ENCODE measurements around the gene IL18. TPM values are rescaled to one million over a fixed set of nuclear protein-coding genes. Genes with fewer than 3 reads are reported as not detected.

Gene IL18
- total RNA-seq, 2 experiments from 2014 or later, result not detected

DNA sequence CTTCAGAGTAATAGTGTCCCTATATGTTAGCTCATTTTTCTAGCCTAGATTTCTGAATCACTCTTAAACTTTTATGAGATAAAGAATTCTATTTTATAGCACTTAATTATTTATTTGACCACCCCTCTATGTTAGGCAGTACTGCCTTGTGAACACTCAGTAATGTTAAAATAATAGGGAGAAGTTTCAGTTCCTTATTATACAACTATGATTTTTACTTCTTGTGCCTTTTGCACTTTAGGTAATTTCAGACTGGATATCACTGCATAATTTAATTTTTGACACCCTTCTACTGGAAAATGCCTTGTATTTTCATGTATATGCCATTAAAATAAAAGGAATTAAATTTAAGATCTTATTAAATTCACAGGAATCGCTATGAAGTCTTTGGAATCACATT is 14.5 kb upstream of the IL18 start:
- Mint-ChIP-seq H3K36me3 (ENCODE audit: low read depth) (peaks cover 1% of the 10 kb centered on the region), H3K4me3 (no peak overlapping the region), H3K27me3 (peaks cover 22% of the 10 kb centered on the region), H3K27ac (no peak overlapping the region), H3K4me1 (ENCODE audit: low read depth) (peaks cover 9% of the 10 kb centered on the region), H3K9me3 (no peaks in the 10 kb centered on the region)
- DNase-seq, result no peak
- ChIA-PET POLR2A (no interaction called here), CTCF (interaction anchor here (1.6 to 4.7 kb wide), 2 partner anchors 64 to 102 kb away, joined by 4 to 29 read pairs; no protein-coding TSS in a partner anchor)
- TF ChIP-seq, protein P1, sequence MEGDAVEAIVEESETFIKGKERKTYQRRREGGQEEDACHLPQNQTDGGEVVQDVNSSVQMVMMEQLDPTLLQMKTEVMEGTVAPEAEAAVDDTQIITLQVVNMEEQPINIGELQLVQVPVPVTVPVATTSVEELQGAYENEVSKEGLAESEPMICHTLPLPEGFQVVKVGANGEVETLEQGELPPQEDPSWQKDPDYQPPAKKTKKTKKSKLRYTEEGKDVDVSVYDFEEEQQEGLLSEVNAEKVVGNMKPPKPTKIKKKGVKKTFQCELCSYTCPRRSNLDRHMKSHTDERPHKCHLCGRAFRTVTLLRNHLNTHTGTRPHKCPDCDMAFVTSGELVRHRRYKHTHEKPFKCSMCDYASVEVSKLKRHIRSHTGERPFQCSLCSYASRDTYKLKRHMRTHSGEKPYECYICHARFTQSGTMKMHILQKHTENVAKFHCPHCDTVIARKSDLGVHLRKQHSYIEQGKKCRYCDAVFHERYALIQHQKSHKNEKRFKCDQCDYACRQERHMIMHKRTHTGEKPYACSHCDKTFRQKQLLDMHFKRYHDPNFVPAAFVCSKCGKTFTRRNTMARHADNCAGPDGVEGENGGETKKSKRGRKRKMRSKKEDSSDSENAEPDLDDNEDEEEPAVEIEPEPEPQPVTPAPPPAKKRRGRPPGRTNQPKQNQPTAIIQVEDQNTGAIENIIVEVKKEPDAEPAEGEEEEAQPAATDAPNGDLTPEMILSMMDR (IDR thresholded peaks at IDR 0.05), result no peak
- intact Hi-C loops (cut with micrococcal nuclease), result loop anchor here (5.0 kb wide), 1 partner anchor 66 kb away; no protein-coding TSS in a partner anchor
- ATAC-seq, result no peak

DNA sequence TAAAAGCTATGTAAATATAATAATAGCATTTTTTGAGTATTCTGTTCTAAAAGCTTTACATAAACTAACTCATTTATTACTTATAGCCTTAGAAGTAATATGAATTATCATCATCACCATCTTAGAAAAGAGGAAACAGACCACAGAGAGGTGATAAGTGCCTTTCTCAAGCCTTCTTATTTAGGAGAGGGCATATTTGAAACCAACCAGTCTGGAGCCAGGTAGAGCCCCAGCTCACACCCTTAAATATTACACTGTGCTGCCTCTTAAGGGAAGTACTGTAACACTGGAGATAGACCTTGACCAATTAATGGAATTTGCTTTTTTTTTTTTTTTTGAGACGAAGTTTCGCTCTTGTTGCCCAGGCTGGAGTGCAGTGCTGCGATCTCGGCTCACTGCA is 13.7 kb upstream of the IL18 start:
- Mint-ChIP-seq H3K9me3 (no peaks in the 10 kb centered on the region), H3K36me3 (ENCODE audit: low read depth) (peaks cover 1% of the 10 kb centered on the region), H3K27ac (no peak overlapping the region), H3K4me3 (no peak overlapping the region), H3K27me3 (peaks cover 22% of the 10 kb centered on the region), H3K4me1 (ENCODE audit: low read depth) (peaks cover 9% of the 10 kb centered on the region)
- TF ChIP-seq, protein P1 (IDR thresholded peaks at IDR 0.05), result no peak
- no peak for DNase-seq
- ATAC-seq, result no peak
- POLR2A ChIA-PET, result no interaction called here
- intact Hi-C loops (cut with micrococcal nuclease), result loop anchor here (5.0 kb wide), 1 partner anchor 65 kb away; no protein-coding TSS in a partner anchor
- CTCF ChIA-PET, result interaction anchor here (1.6 to 4.7 kb wide), 2 partner anchors 63 to 103 kb away, joined by 4 to 29 read pairs; no protein-coding TSS in a partner anchor

DNA sequence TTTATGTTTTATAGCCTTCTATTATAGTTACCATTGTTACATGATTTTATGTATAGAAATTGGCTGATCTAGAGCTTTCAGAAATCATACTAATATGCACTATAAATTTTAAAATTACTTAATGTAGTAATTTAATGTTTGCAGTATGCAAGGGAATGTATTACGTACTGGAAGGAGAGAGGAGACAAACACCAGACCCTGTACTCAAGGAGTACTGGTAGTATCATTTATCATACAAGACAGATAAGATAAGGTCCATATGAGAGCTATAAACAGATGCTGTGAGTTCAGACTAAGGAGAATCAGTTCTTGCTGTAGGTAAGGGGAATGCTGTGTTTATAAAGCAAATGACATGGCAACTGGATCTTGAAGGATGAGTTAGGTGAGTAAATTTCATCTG is 12.2 kb upstream of the IL18 start:
- Mint-ChIP-seq H3K36me3 (ENCODE audit: low read depth) (peaks cover 1% of the 10 kb centered on the region), H3K27ac (no peak overlapping the region), H3K4me3 (no peak overlapping the region), H3K9me3 (no peaks in the 10 kb centered on the region), H3K27me3 (peaks cover 22% of the 10 kb centered on the region), H3K4me1 (ENCODE audit: low read depth) (peaks cover 9% of the 10 kb centered on the region)
- no peak for DNase-seq
- intact Hi-C loops (cut with micrococcal nuclease), result loop anchor here (5.0 kb wide), 1 partner anchor 64 kb away; no protein-coding TSS in a partner anchor
- TF ChIP-seq, protein P1 (IDR thresholded peaks at IDR 0.05), result no peak
- ATAC-seq, result no peak
- ChIA-PET CTCF (interaction anchor here (0.9 to 4.7 kb wide), 7 partner anchors 29 to 244 kb away, joined by 3 to 29 read pairs (median 4); no protein-coding TSS in a partner anchor), POLR2A (no interaction called here)

DNA sequence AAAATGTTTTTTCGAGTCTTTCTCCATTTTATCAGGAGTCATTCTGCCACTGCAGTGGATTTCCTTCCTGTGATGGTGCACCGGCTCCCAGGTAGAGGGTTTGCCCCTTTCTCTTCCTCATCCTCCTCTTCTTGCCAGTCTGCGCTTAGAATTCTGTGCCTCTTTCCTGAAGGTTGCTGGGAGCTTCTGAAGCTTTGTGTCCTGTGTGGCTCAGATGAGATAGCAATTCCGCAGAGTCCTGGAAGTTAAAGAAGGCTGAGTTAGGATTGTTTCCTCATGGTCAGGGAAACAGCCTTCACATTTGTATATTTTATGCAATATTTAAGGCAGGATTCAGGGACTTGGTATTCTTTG is 11.7 kb upstream of the IL18 start:
- no peak for ATAC-seq
- Mint-ChIP-seq H3K27ac (no peak overlapping the region), H3K9me3 (no peaks in the 10 kb centered on the region), H3K4me3 (peak overlapping the region; percentile 51), H3K36me3 (ENCODE audit: low read depth) (no peaks in the 10 kb centered on the region), H3K4me1 (ENCODE audit: low read depth) (peaks cover 9% of the 10 kb centered on the region), H3K27me3 (peaks cover 22% of the 10 kb centered on the region)
- ChIA-PET POLR2A (interaction anchor here (0.5 kb wide), 1 partner anchor 679 kb away, joined by 3 read pairs; no protein-coding TSS in a partner anchor), CTCF (interaction anchor here (0.6 to 4.7 kb wide), 10 partner anchors 11 to 244 kb away, joined by 3 to 29 read pairs (median 4); no protein-coding TSS in a partner anchor)
- TF ChIP-seq, protein P1 (IDR thresholded peaks at IDR 0.05), result no peak
- intact Hi-C loops (cut with micrococcal nuclease), result loop anchor here (5.0 kb wide), 1 partner anchor 63 kb away; no protein-coding TSS in a partner anchor
- no peak for DNase-seq
